ENCODE data around the gene DHRS4. TPM values are rescaled to one million over a fixed set of nuclear protein-coding genes. Genes with fewer than 3 reads are reported as not detected.
A peak's percentile ranks its signal among the peaks of the same experiment; 100 is the strongest.
"Not testable (repeated sequence)": the region's sequence is repeated elsewhere in the genome, so short reads cannot be mapped to it uniquely, and the experiment has no call there.

DHRS4 gene
- total RNA-seq, 1 experiment from 2014 or later: 14.5 TPM

GRCh38 chr14:24011051-24011450 lies 57.5 kb downstream of the DHRS4 start (continued):
- TF ChIP-seq ESRRA (CRISPR knock-in tag; IDR thresholded peaks at IDR 0.05; ENCODE audit: borderline replicate concordance) (no peak), NFYB (CRISPR knock-in tag; conservative IDR thresholded peaks at IDR 0.05; ENCODE audit: low read depth) (no peak), TEAD1 (CRISPR knock-in tag; IDR thresholded peaks at IDR 0.05) (no peak), CDX4 (CRISPR knock-in tag; IDR thresholded peaks at IDR 0.05; ENCODE audit: borderline replicate concordance) (no peak), ELF4 (CRISPR knock-in tag; IDR thresholded peaks at IDR 0.05; ENCODE audit: low read depth) (no peak), ZNF317 (CRISPR knock-in tag; IDR thresholded peaks at IDR 0.05; ENCODE audit: borderline replicate concordance, low read depth) (no peak), GABPB1 (CRISPR knock-in tag; IDR thresholded peaks at IDR 0.05) (no peak), MYBL2 (CRISPR knock-in tag; IDR thresholded peaks at IDR 0.05) (no peak), SOX15 (CRISPR knock-in tag; IDR thresholded peaks at IDR 0.05) (no peak), KAT7 (CRISPR knock-in tag; IDR thresholded peaks at IDR 0.05; ENCODE audit: borderline replicate concordance) (no peak)
- TF ChIP-seq, protein P1, sequence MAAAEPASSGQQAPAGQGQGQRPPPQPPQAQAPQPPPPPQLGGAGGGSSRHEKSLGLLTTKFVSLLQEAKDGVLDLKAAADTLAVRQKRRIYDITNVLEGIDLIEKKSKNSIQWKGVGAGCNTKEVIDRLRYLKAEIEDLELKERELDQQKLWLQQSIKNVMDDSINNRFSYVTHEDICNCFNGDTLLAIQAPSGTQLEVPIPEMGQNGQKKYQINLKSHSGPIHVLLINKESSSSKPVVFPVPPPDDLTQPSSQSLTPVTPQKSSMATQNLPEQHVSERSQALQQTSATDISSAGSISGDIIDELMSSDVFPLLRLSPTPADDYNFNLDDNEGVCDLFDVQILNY (CRISPR knock-in tag; IDR thresholded peaks at IDR 0.05): no peak
- TF ChIP-seq, protein P2, sequence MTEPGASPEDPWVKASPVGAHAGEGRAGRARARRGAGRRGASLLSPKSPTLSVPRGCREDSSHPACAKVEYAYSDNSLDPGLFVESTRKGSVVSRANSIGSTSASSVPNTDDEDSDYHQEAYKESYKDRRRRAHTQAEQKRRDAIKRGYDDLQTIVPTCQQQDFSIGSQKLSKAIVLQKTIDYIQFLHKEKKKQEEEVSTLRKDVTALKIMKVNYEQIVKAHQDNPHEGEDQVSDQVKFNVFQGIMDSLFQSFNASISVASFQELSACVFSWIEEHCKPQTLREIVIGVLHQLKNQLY (CRISPR knock-in tag; IDR thresholded peaks at IDR 0.05): no peak
- TF ChIP-seq, protein P3, sequence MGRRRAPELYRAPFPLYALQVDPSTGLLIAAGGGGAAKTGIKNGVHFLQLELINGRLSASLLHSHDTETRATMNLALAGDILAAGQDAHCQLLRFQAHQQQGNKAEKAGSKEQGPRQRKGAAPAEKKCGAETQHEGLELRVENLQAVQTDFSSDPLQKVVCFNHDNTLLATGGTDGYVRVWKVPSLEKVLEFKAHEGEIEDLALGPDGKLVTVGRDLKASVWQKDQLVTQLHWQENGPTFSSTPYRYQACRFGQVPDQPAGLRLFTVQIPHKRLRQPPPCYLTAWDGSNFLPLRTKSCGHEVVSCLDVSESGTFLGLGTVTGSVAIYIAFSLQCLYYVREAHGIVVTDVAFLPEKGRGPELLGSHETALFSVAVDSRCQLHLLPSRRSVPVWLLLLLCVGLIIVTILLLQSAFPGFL (CRISPR knock-in tag; IDR thresholded peaks at IDR 0.05; ENCODE audit: borderline replicate concordance): no peak

DNA sequence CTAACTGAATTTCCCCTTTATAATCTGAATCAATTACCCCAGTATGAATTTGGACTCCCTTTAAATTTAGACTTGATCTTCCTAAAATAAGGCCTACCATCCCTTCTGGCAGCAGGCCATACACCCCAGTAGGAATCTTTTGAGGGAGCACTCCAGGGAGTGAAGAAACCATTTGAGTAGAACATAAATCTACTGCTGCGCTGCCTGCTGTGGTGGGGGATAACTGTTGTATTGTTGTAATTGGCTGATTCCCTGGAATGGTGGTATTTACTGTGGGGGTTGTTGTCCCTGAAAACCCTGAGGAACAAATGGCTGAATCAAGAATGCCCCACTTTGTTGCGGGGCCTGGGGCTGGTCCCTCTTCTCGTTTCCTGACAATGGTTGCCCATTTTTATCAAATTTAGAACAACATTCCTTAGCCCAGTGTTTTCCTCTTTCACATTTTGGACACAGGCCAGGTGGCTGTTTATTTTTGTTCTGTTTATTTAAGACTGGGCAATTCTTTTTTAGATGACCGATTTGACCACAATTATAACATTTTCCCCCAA lies 59.2 kb downstream of the DHRS4 start:
- ATAC-seq, POLR2A ChIA-PET: not testable (repeated sequence)

DNA sequence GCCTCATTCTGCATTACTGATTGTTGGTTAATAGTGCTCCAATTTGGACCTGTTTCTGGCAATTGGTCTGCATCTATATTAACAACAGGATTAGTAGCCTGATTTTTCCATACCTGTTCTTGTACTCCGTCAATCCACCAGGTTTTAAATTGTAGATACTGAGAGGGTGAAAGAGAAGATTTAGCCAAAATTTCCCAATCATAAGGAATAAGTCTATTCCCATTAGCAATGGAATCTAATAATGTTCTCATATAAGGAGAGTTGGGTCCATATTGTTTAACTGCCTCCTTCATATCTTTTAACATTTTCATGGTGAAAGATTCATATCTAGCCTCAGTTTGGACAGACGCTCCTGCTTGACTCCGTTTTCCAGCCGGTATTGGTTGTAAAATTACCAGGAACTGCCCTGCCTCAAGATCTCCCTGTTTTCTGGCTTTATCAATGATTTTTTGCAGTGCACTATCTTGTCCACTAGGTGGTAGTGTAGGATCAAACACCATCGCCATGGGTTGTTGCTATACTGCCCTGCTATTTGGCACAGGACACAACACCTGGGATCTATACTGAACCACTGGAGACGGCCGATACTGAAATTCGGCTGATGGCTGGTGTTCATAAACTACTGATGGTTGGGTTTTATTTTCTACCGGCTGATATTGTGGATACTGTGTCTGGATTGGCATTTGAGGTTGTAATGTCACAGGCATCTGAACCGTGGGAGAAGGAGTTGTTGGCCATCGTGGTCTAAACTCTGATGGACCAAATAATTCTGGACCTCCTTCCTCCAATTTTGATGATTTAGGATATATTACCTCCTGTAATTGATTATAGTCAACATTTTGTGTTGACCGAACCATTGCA lies 60.3 kb downstream of the DHRS4 start:
- peaks cover 23% of the 10 kb centered on the region for H3K9me3 Mint-ChIP-seq
- H3K27me3 Mint-ChIP-seq (ENCODE audit: low read depth): peaks cover 35% of the 10 kb centered on the region
- ATAC-seq (peak; percentile 98), DNase-seq (ENCODE audit: low spot score) (peak; percentile 28)
- no peaks in the 10 kb centered on the region for H3K36me3 Mint-ChIP-seq
- POLR2A ChIA-PET: no interaction called here
- no peak overlapping the region for H3K4me3 Mint-ChIP-seq
- CTCF ChIA-PET: interaction anchor here (0.7 to 1.5 kb wide), 4 partner anchors 22 to 95 kb away, joined by 3 to 5 read pairs (median 3); no protein-coding TSS in a partner anchor
- H3K27ac Mint-ChIP-seq: no peak overlapping the region
- peaks cover 5% of the 10 kb centered on the region; the same call in 1 of the 2 replicates for H3K4me1 Mint-ChIP-seq
- TF ChIP-seq GABPB1 (CRISPR knock-in tag; IDR thresholded peaks at IDR 0.05) (peak; percentile 82), MAX (CRISPR knock-in tag; IDR thresholded peaks at IDR 0.05) (0 out of 2 replicates have a peak, but pooled peaks have one; percentile 28), CTCF (IDR thresholded peaks at IDR 0.05) (peak; percentile 75), ZNF423 (CRISPR knock-in tag; IDR thresholded peaks at IDR 0.05) (no peak), ZNF232 (CRISPR knock-in tag; IDR thresholded peaks at IDR 0.05) (no peak), ZNF317 (CRISPR knock-in tag; IDR thresholded peaks at IDR 0.05; ENCODE audit: borderline replicate concordance, low read depth) (peak; percentile 96), GTF2I (CRISPR knock-in tag; conservative IDR thresholded peaks at IDR 0.05) (no peak), ZNF671 (CRISPR knock-in tag; IDR thresholded peaks at IDR 0.05) (no peak), NR3C1 (CRISPR knock-in tag; conservative IDR thresholded peaks at IDR 0.05; ENCODE audit: low read depth) (no peak), KAT7 (CRISPR knock-in tag; IDR thresholded peaks at IDR 0.05; ENCODE audit: borderline replicate concordance) (no peak), TCF7 (CRISPR knock-in tag; IDR thresholded peaks at IDR 0.05; ENCODE audit: low read depth) (no peak), ZNF121 (CRISPR knock-in tag; IDR thresholded peaks at IDR 0.05) (peak; percentile 99), CREM (CRISPR knock-in tag; IDR thresholded peaks at IDR 0.05) (no peak), NR1H2 (CRISPR knock-in tag; IDR thresholded peaks at IDR 0.05) (no peak), ERG (CRISPR knock-in tag; IDR thresholded peaks at IDR 0.05) (no peak)

More for the DNA sequence above, 59.2 kb downstream of the DHRS4 start:
- peaks cover 37% of the 10 kb centered on the region for H3K27me3 Mint-ChIP-seq (ENCODE audit: low read depth)
- TF ChIP-seq ZNF423 (CRISPR knock-in tag; IDR thresholded peaks at IDR 0.05): peak; percentile 82
- not testable (repeated sequence) for H3K27ac Mint-ChIP-seq; DNase-seq (ENCODE audit: low spot score); H3K36me3 Mint-ChIP-seq; H3K4me1 Mint-ChIP-seq; H3K4me3 Mint-ChIP-seq
- peaks cover 16% of the 10 kb centered on the region for H3K9me3 Mint-ChIP-seq
- CTCF ChIA-PET: interaction anchor here (0.6 kb wide), 1 partner anchor 321 kb away, joined by 3 read pairs; no protein-coding TSS in a partner anchor

Measured in WTC11 (cell line).